HCT116 (cell line): Measurements from ENCODE around the gene KCNJ10. TPM values are rescaled to one million over a fixed set of nuclear protein-coding genes. Genes with fewer than 3 reads are reported as not detected.

Source experiments
- ATAC-seq: fragments of 200-7000 bp; cut with Tn5 transposase; 2 replicates; pipeline ENCODE4 v1.9.1; 2020; ENCODE audit warnings: mild to moderate bottlenecking, moderate library complexity
- BruUV-seq: library from RNA; stranded (reverse); fragments of 400-500 nt; replicated peaks from 2 replicates; lab custom pipeline; 2021; lab: Mats Ljungman, UMichigan
- CTCF ChIA-PET: fragments of 300-600 bp; sonication (Branson Sonifier 250); formaldehyde crosslinking; loops from one replicate; lab custom pipeline; 2021; ENCODE audit warnings: antibody characterized with exemption; lab: Charles Lee
- POLR2A ChIA-PET: fragments of 300-600, 350-600 bp; sonication (Branson Sonifier 250); formaldehyde crosslinking; loops from one replicate; lab custom pipeline; 2021; ENCODE audit warnings: antibody characterized with exemption; lab: Charles Lee
- RAD21 ChIA-PET, 2 experiments: fragments of 300-600 bp; sonication (Branson Sonifier 250); formaldehyde crosslinking; loops; one replicate each; lab custom pipeline; 2023; ENCODE audit warnings: low total read pairs in 2 of 2; ENCODE audit not compliant: uncharacterized antibody in 2 of 2, unreplicated experiment in 2 of 2, low non-redundant PET in 1 of 2; lab: Charles Lee
- DNase-seq: peaks from one replicate; pipeline ENCODE4 v3.0.0-alpha.2; 2010; ENCODE audit warnings: low read depth, low spot score
- H2AFZ ChIP-seq: fragments of 200-600 bp; shearing (Covaris generic), sonication (generic); 2 replicates; pipeline ENCODE4 v1.6.1; 2017; ENCODE audit warnings: low read depth, mixed run types, mixed read lengths, antibody characterized with exemption, low read length; ENCODE audit not compliant: poor library complexity, severe bottlenecking
- H3K27ac ChIP-seq: 2 replicates; pipeline ENCODE4 v1.5.1; 2012; ENCODE audit warnings: low read depth, low read length
- H3K27me3 ChIP-seq: fragments of 200-600 bp; sonication (generic); 2 replicates; pipeline ENCODE4 v1.6.1; 2016; ENCODE audit warnings: mixed run types, low read length, mixed read lengths; ENCODE audit not compliant: insufficient read depth
- H3K36me3 ChIP-seq, 2 experiments: fragments of 200-500 bp in 1 of 2; fragments of 200-600 bp in 1 of 2; sonication (Bioruptor generic) in 1 of 2; sonication (generic) in 1 of 2; 2 replicates each; pipeline versions ENCODE4 v1.5.1 to v1.6.1; 2014 to 2016; ENCODE audit warnings: low read length in 2 of 2, inconsistent platforms in 1 of 2, mixed read lengths in 1 of 2, mixed run types in 1 of 2; ENCODE audit not compliant: insufficient read depth in 2 of 2, control insufficient read depth in 1 of 2
- H3K4me1 ChIP-seq, 2 experiments: fragments of 200-600 bp in 1 of 2; sonication (generic) in 1 of 2; 2 replicates each; pipeline versions ENCODE4 v1.5.1 to v1.6.1; 2012 to 2017; ENCODE audit warnings: low read length in 2 of 2, inconsistent platforms in 1 of 2, mild to moderate bottlenecking in 1 of 2, mixed read lengths in 1 of 2, mixed run types in 1 of 2, moderate library complexity in 1 of 2; ENCODE audit not compliant: insufficient read depth in 2 of 2, control insufficient read depth in 1 of 2
- H3K4me2 ChIP-seq: fragments of 200-600 bp; sonication (generic); 2 replicates; pipeline ENCODE4 v1.6.1; 2017; ENCODE audit warnings: mixed run types, low read length, mixed read lengths
- H3K4me3 ChIP-seq, 2 experiments: fragments of 200-600 bp in 1 of 2; sonication (generic) in 1 of 2; replicated peaks in 1 of 2; 2 replicates each; pipeline ENCODE4 v1.5.1; 2011 to 2016; ENCODE audit warnings: low read length in 2 of 2, control low read depth in 1 of 2, low read depth in 1 of 2, mild to moderate bottlenecking in 1 of 2, mixed read lengths in 1 of 2, mixed run types in 1 of 2
- H3K79me2 ChIP-seq: fragments of 200-600 bp; sonication (generic); 2 replicates; pipeline ENCODE4 v1.6.1; 2017; ENCODE audit warnings: mild to moderate bottlenecking, mixed run types, low read length, moderate library complexity, mixed read lengths; ENCODE audit not compliant: insufficient read depth
- H3K9ac ChIP-seq: fragments of 200-600 bp; sonication (generic); 2 replicates; pipeline ENCODE4 v1.6.1; 2016; ENCODE audit warnings: low read length, mixed read lengths
- H3K9me2 ChIP-seq: fragments of 200-600 bp; sonication (generic), shearing (Covaris generic); 2 replicates; pipeline ENCODE4 v1.6.1; 2017; ENCODE audit warnings: mixed run types, mild to moderate bottlenecking, moderate library complexity; ENCODE audit not compliant: insufficient read depth
- H3K9me3 ChIP-seq, 2 experiments: fragments of 200-500 bp in 1 of 2; fragments of 200-600 bp in 1 of 2; sonication (Bioruptor generic) in 1 of 2; sonication (generic) in 1 of 2; 2 replicates each; pipeline ENCODE4 v1.6.1; 2014 to 2017; ENCODE audit warnings: low read length in 2 of 2, mixed read lengths in 2 of 2, inconsistent platforms in 1 of 2, low read depth in 1 of 2, mild to moderate bottlenecking in 1 of 2, mixed run types in 1 of 2, moderate library complexity in 1 of 2; ENCODE audit not compliant: control insufficient read depth in 1 of 2, insufficient read depth in 1 of 2
- H4K20me1 ChIP-seq: fragments of 200-600 bp; sonication (generic), shearing (Covaris generic); 2 replicates; pipeline ENCODE4 v1.6.1; 2017; ENCODE audit warnings: mixed run types, mild to moderate bottlenecking, moderate library complexity; ENCODE audit not compliant: insufficient read depth
- EZH2phosphoT487 ChIP-seq: fragments of 200-600 bp; IDR thresholded peaks from 2 replicates; pipeline ENCODE4 v1.6.1; 2018; ENCODE audit warnings: antibody characterized with exemption, borderline replicate concordance
- TCF7L2 ChIP-seq: IDR thresholded peaks from 2 replicates; pipeline ENCODE4 v1.7.0; 2011; ENCODE audit warnings: borderline replicate concordance, inconsistent platforms; ENCODE audit not compliant: insufficient read depth, insufficient read length; ENCODE audit errors: extremely low read depth
- intact Hi-C: fragments of 100-400 bp; cut with micrococcal nuclease; formaldehyde crosslinking; loops from 2 replicates; pipeline ENCODE4 v1.10.0; 2022
- total RNA-seq: library from RNA; stranded (reverse); gene quantifications from one replicate; pipeline ENCODE4 v1.2.1, GENCODE V29; 2021; ENCODE audit not compliant: unreplicated experiment
- TF ChIP-seq, protein P1 (sequence below): IDR thresholded peaks from 2 replicates; pipeline ENCODE4 v1.6.1; 2012; ENCODE audit warnings: low read depth
- TF ChIP-seq, protein P2 (sequence below): IDR thresholded peaks from 2 replicates; pipeline ENCODE4 v1.6.1; 2011; ENCODE audit warnings: mild to moderate bottlenecking, low read length, moderate library complexity; ENCODE audit not compliant: insufficient replicate concordance; ENCODE audit errors: extremely low read depth

The KCNJ10 gene
- total RNA-seq, 1 experiment from 2014 or later: 0.57 TPM

DNA sequence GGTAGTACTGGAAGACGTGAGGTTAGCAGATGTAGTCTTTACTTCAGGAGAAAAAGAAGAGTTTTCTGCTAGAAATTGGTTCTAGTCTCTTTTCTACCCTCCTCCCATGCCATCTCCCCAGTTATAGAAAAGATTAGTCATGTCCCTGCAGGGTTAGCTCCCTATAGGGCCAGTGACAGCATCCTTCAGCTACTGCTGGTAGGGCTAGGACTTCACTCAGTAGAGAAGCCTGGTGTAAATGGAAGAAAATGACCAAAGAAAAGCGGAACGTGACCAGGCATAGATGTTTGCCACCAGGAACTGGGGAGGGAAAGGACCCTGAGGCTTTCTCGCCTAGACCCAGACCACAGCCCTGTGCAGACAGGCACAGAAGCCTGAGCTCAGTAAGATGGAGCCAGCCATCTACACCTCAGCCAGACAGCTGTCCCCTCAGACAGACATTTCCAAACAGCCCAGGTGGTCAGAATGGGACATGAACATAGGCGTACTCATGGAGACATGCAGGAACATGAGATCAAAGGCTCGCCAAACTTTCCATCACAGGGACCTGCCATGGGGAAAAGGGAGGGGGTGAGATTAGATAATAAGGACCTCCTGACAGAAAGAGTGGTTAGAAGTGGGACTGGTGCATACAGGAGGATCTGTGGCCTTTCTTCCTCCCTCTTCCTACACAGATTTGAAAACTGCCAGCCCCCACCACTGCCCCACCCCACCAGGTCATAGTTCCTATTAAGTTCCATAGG lies 92.4 kb downstream of the KCNJ10 start:
- DNase-seq: no peak
- ChIA-PET POLR2A (no interaction called here), CTCF (interaction anchor here (1.5 kb wide), 1 partner anchor 30 kb away, joined by 7 read pairs; no protein-coding TSS in a partner anchor), RAD21 (no interaction called here)
- BruUV-seq: no TSS peak
- no peak overlapping the region for H3K9ac ChIP-seq
- H3K4me3 ChIP-seq: no peak overlapping the region
- no peaks in the 10 kb centered on the region for H4K20me1 ChIP-seq
- intact Hi-C loops: no loop called here
- TF ChIP-seq, protein P1, sequence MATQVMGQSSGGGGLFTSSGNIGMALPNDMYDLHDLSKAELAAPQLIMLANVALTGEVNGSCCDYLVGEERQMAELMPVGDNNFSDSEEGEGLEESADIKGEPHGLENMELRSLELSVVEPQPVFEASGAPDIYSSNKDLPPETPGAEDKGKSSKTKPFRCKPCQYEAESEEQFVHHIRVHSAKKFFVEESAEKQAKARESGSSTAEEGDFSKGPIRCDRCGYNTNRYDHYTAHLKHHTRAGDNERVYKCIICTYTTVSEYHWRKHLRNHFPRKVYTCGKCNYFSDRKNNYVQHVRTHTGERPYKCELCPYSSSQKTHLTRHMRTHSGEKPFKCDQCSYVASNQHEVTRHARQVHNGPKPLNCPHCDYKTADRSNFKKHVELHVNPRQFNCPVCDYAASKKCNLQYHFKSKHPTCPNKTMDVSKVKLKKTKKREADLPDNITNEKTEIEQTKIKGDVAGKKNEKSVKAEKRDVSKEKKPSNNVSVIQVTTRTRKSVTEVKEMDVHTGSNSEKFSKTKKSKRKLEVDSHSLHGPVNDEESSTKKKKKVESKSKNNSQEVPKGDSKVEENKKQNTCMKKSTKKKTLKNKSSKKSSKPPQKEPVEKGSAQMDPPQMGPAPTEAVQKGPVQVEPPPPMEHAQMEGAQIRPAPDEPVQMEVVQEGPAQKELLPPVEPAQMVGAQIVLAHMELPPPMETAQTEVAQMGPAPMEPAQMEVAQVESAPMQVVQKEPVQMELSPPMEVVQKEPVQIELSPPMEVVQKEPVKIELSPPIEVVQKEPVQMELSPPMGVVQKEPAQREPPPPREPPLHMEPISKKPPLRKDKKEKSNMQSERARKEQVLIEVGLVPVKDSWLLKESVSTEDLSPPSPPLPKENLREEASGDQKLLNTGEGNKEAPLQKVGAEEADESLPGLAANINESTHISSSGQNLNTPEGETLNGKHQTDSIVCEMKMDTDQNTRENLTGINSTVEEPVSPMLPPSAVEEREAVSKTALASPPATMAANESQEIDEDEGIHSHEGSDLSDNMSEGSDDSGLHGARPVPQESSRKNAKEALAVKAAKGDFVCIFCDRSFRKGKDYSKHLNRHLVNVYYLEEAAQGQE: no peak
- no peak for TF ChIP-seq EZH2phosphoT487
- TF ChIP-seq, protein P2, sequence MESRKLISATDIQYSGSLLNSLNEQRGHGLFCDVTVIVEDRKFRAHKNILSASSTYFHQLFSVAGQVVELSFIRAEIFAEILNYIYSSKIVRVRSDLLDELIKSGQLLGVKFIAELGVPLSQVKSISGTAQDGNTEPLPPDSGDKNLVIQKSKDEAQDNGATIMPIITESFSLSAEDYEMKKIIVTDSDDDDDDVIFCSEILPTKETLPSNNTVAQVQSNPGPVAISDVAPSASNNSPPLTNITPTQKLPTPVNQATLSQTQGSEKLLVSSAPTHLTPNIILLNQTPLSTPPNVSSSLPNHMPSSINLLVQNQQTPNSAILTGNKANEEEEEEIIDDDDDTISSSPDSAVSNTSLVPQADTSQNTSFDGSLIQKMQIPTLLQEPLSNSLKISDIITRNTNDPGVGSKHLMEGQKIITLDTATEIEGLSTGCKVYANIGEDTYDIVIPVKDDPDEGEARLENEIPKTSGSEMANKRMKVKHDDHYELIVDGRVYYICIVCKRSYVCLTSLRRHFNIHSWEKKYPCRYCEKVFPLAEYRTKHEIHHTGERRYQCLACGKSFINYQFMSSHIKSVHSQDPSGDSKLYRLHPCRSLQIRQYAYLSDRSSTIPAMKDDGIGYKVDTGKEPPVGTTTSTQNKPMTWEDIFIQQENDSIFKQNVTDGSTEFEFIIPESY: no peak
- TF ChIP-seq TCF7L2: no peak
- H3K4me1 ChIP-seq: no peaks in the 10 kb centered on the region
- no peaks in the 10 kb centered on the region for H3K79me2 ChIP-seq
- H3K27me3 ChIP-seq: peaks cover 47% of the 10 kb centered on the region
- no peaks in the 10 kb centered on the region for H3K36me3 ChIP-seq
- ATAC-seq: no peak
- H3K27ac ChIP-seq: no peak overlapping the region
- H3K9me3 ChIP-seq: no peaks in the 10 kb centered on the region
- no peaks in the 10 kb centered on the region for H3K9me2 ChIP-seq
- no peak overlapping the region for H3K4me2 ChIP-seq
- H2AFZ ChIP-seq: no peak overlapping the region
